Motor neuron (in vitro differentiated cells): ENCODE data around the gene UCP2. TPM values are rescaled to one million over a fixed set of nuclear protein-coding genes. Genes with fewer than 3 reads are reported as not detected.

Experiments
- ATAC-seq, 8 experiments: fragments of 200-7000 bp; cut with Tn5 transposase; replicated peaks in 6 of 8; 2 replicates each; pipeline ENCODE4 v1.8.0; 2021; ENCODE audit warnings: mild to moderate bottlenecking in 8 of 8, moderate library complexity in 8 of 8
- H3K27ac ChIP-seq, 2 donors: fragments of 250-450 bp; sonication (Bioruptor Pico); 2 replicates each; pipeline ENCODE4 v1.9.0; 2021; ENCODE audit warnings: antibody characterized with exemption in 2 of 2, mild to moderate bottlenecking in 2 of 2, moderate library complexity in 1 of 2
- H3K4me1 ChIP-seq, 2 donors: fragments of 250-450 bp; sonication (Bioruptor Pico); replicated peaks in 1 of 2; 2 replicates each; pipeline ENCODE4 v1.6.1; 2021; ENCODE audit warnings: antibody characterized with exemption in 2 of 2, mild to moderate bottlenecking in 2 of 2, moderate library complexity in 1 of 2
- H3K4me3 ChIP-seq, 5 donors: fragments of 250-450 bp; sonication (Bioruptor Pico); 2 replicates each; pipeline ENCODE4 v1.9.0; 2021; ENCODE audit warnings: antibody characterized with exemption in 5 of 5, mild to moderate bottlenecking in 5 of 5, moderate library complexity in 4 of 5
- WGBS, 10 experiments: fragments of 450-650 bp; shearing (Covaris generic); methylation state at CpG; one replicate each; pipeline ENCODE4 v1.0.0; 2022; 5-methylcytosine and 5-hydroxymethylcytosine counted together
- in situ Hi-C, 9 experiments: fragments of 400-800 bp; cut with MboI; loops; one replicate each; pipeline ENCODE4 v1.15.0; 2021; ENCODE audit warnings: low sequenced_read_pairs in 9 of 9, low pct_unique_long_range_greater_than_20kb in 2 of 9; ENCODE audit not compliant: unreplicated experiment in 9 of 9
- total RNA-seq, 8 experiments: library from RNA; unstranded; fragments of 300-600 nt; gene quantifications; 2 replicates each; pipeline versions ENCODE4 v1.2.3 to v1.2.4, GENCODE V29; 2022

Gene UCP2
- total RNA-seq, 8 experiments from 2014 or later: 1.3 to 15.0 (median 4.0) TPM

DNA sequence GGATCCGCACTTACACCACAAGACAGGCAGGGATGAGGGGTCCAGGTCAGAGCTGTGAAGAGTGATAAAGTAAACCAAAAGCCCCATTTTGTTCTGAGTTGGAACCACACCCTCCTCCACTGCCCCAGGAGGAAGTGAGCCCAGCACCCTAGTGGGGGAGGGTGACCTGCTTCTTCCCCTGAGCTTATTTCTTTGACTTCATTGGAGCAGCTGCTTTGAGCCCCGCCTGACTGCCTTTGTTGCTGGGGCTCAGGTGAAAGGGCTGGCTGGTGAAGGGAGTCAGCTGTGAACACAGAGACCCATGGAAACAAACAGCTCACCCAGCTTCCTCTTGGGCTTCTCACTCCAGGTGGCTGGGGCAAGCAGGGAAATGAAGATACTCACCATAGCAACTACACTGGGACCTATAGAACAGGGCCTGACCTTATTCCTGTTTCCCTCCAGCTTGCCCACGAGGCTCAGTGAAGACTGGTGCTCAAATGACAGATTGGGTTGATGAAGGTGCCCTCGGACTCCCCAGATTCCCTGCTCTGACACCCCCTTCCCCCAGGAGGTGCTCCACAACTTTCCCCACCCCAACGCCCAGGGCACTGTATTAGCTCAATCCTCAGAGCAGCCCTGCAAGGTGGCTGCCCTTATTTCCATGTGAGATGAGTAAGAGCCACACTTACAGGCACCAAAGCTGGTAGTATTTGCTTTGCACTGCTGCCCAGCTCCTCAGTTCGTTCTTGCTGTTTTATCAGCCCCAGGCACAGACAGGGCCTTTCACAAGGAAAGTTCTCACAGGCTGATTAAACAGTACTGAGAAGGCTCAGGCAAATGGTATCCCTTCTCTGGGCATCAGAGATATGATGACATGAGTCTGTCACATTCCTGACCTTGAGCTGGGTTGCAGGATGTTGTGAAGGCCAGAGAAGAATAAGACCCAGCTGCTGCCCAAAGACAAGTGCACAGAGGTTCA lies 2.4 kb downstream of the UCP2 start:
- no peak overlapping the region for H3K4me3 ChIP-seq
- in situ Hi-C loops: no loop called here
- peak in 1 of 8 experiments; percentile 4 for ATAC-seq
- no peak overlapping the region for H3K27ac ChIP-seq
- WGBS, 10 experiments: 50 to 100% (median 100%) methylated on average over 1 to 4 of the region's 6 CpGs; no CpG with 5 or more reads in 3 of the 10 experiments
- H3K4me1 ChIP-seq: peaks cover 3 to 11% of the 10 kb centered on the region in 2 donors

GRCh38 chr11:73978576-73979086 lies 4.0 kb downstream of the UCP2 start:
- WGBS, 10 experiments: 90 to 100% (median 98%) methylated on average over 2 to 3 of the region's 3 CpGs; no CpG with 5 or more reads in 4 of the 10 experiments
- H3K27ac ChIP-seq: no peak overlapping the region
- H3K4me1 ChIP-seq: peaks cover under 1 to 5% of the 10 kb centered on the region in 2 donors
- ATAC-seq: no peak
- H3K4me3 ChIP-seq: no peak overlapping the region
- in situ Hi-C loops: no loop called here

- no peak overlapping the region for H3K4me3 ChIP-seq
- H3K27ac ChIP-seq: no peak overlapping the region
- ATAC-seq: no peak
- in situ Hi-C loops: no loop called here
- peaks cover 0 to 5% of the 10 kb centered on the region in 2 donors for H3K4me1 ChIP-seq
- WGBS, 10 experiments: 89 to 100% (median 92%) methylated on average over 2 to 7 of the region's 18 CpGs; no CpG with 5 or more reads in 3 of the 10 experiments
Measured at GRCh38 chr11:73977856-73978519, 4.7 kb downstream of the UCP2 start.

- no peak overlapping the region for H3K27ac ChIP-seq
- in situ Hi-C loops: no loop called here
- ATAC-seq: no peak
- H3K4me1 ChIP-seq: peaks cover 0 to 2% of the 10 kb centered on the region in 2 donors
- no peak overlapping the region for H3K4me3 ChIP-seq
- WGBS, 10 experiments: 73 to 100% (median 98%) methylated on average over 1 to 5 of the region's 14 CpGs; no CpG with 5 or more reads in 2 of the 10 experiments
Measured at GRCh38 chr11:73976451-73977151, 6.0 kb downstream of the UCP2 start.

DNA sequence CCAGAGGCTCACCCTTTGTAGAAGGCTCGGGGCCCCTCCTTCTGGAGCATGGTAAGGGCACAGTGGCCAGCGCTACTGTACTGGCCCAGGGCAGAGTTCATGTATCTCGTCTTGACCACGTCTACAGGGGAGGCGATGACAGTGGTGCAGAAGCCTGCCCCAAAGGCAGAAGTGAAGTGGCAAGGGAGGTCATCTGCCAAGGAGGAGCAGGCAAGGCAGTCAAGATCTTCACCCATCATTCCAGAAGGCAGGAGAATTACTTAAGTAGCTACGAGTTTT lies 7.2 kb downstream of the UCP2 start:
- H3K4me1 ChIP-seq: no peaks in the 10 kb centered on the region
- no peak overlapping the region for H3K27ac ChIP-seq
- no peak for ATAC-seq
- no peak overlapping the region for H3K4me3 ChIP-seq
- WGBS, 10 experiments: 80 to 100% (median 83%) methylated on average over 1 to 3 of the region's 6 CpGs; no CpG with 5 or more reads in 5 of the 10 experiments
- in situ Hi-C loops: no loop called here

DNA sequence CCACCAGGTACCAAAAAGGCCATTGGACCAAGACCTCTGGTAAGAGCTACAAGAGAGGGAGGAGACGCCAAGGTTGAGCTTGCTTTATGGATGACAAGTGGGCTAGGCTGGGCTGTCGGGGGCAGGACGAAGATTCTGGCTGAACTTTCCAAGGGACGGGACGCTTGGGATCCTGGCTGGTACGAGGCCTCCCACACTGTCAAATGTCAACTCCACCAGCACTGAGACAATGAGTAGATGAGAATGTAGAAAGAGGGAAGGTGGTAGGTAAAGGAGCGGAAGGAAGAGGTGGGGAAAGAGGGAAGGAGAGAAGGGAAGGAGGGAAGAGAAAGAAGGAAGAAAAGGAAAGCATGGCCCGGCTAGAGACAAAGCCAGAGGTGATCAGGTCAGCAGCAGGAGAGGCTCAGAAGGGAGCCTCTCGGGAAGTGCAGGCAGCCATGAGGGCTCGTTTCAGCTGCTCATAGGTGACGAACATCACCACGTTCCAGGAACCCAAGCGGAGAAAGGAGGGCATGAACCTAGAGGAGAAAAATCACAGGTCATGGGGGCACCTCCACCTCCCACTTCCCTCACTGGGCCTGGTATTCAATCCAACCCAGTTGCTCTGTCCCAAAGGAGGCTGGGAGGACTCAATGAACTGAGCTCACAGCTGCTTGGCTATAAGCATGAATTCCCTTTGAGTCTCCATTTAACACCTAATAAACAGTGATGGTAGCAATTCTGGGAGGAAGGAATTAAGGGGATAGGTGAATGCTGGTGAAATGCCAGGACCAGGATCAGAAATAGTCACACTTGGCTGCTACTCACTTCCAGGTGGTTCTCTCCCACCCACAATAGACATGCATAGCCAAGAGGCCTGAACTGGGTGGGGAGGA lies 7.8 kb downstream of the UCP2 start:
- ATAC-seq: no peak
- Histone ChIP-seq H3K4me3 (no peak overlapping the region), H3K4me1 (no peaks in the 10 kb centered on the region), H3K27ac (no peak overlapping the region)
- in situ Hi-C loops: no loop called here
- WGBS, 10 experiments: 90 to 100% (median 94%) methylated on average over 2 to 12 of the region's 13 CpGs; no CpG with 5 or more reads in 1 of the 10 experiments

DNA sequence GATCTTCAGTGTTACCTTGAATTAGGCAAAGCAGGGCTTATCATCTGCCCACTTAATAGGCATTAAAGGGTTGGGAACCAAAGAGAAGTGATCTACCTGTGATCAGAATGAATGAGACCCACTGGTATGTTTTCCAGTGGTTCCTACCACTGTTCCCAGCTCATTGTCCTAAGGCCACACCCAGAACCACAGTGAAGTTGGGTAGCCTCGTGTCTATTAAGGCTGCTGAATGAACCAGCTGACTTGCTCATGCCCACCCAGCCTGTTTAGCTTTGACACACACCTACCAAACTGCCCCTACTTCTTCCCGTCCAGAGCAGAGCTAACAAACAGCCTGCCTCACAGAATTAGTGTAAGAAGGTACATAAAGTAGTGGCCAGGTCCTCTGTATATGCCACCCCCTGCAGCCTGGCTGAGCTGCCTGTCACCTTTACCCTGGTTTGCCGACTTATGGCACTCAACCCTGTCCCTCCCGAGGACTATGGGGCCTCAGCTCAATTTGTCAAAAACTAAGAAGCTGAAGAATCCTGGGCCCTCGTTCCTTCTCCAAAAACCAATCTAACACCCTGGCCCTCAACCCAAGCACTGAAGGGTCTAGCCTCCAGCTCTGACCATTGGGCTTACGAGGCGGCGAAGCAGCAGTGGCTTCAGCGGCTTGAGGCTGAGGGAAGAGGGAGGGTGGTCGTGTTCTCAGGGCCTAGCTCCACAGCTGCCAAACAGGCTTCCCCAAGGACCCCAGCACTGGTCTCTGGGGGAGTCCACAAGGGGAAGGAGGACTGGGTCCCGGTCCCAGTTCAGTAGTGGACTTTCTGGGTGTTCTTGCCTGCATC lies 9.8 kb downstream of the UCP2 start:
- H3K4me1 ChIP-seq: no peaks in the 10 kb centered on the region
- ATAC-seq: no peak
- no peak overlapping the region for H3K4me3 ChIP-seq
- in situ Hi-C loops: no loop called here
- 42 to 88% (median 77%) methylated on average over 2 to 7 of the region's 11 CpGs; no CpG with 5 or more reads in 2 of the 10 experiments for WGBS, 10 experiments
- no peak overlapping the region for H3K27ac ChIP-seq

DNA sequence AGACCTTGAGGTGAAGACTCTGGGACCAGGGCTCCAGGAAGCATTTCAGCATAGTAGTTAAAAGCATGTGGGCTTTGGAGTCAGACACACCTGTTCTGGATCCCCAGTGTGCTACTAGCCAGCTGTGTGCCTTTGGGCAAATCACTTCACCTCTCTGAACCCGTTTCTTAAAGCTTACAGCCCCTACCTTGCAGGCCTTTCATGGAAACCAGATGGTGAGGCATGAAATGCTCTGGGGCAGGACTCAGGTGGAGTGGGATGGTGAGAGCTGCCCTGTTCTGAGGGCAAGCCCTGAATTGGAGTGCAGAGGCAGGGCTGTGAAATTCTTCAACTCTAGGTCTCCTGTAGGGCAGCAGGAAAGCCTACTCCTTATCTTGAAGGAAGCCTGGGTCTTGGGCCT lies 10.5 kb downstream of the UCP2 start:
- no peak overlapping the region for H3K27ac ChIP-seq
- H3K4me1 ChIP-seq: no peaks in the 10 kb centered on the region
- WGBS, 10 experiments: 40 to 100% methylated on average over 1 of the region's 1 CpG; no CpG with 5 or more reads in 8 of the 10 experiments
- H3K4me3 ChIP-seq: no peak overlapping the region
- ATAC-seq: no peak
- in situ Hi-C loops: no loop called here

DNA sequence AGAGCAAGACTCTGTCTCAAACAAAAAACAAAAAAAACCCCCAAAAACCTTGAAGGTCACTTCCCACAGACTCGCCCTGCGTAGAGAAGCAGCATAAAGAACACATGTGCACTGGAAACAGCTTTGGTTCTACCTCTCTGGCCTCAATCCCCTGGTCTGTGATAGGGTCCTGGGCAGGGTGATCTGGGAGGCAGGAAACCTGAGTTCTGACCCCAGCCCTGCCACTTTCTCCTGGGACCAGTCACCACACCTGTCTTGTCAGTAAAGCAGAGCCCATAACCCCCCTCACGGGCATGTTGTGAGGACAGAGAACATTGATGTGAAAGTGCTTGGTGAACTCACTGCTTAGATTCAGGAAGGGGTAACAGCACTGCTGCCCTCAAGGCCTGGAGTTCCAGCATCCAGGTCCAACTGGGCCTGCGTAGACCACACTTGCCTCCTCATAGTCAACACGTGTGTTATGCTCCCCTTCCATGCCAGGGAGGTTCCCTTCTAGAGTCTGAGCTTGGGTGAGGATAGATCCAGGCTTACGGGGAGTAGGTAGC lies 11.4 kb downstream of the UCP2 start:
- Histone ChIP-seq H3K27ac (no peak overlapping the region), H3K4me3 (no peak overlapping the region), H3K4me1 (no peaks in the 10 kb centered on the region)
- no peak for ATAC-seq
- WGBS, 10 experiments: 67 to 100% (median 95%) methylated on average over 1 to 3 of the region's 6 CpGs; no CpG with 5 or more reads in 5 of the 10 experiments
- in situ Hi-C loops: no loop called here

- 46 to 100% (median 94%) methylated on average over 1 to 6 of the region's 13 CpGs; no CpG with 5 or more reads in 2 of the 10 experiments for WGBS, 10 experiments
- peak in 2 of 8 experiments; percentile 31 to 72 for ATAC-seq
- H3K4me1 ChIP-seq: no peaks in the 10 kb centered on the region
- H3K27ac ChIP-seq: no peak overlapping the region
- in situ Hi-C loops: no loop called here
- no peak overlapping the region for H3K4me3 ChIP-seq
Measured at GRCh38 chr11:73969991-73970800, 12.4 kb downstream of the UCP2 start.

DNA sequence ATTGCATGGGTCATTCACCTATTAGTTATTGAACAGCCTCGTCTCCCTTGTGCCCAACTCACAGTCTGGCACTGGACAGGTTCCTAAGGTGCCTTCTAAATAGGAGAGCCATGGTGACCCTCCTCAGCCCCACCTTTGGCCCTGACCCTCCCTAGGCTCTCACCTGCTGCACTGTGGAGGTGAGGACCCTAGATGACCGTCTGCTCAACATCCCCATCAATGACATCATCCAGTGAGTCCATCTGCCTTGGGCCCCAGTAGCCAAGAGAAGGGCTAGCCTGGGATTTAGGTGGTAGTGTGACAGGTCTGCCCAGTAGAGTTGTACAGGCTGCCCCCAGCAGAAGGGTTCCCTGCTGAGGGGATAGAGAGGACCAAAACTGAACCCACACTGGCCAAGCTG lies 13.6 kb downstream of the UCP2 start:
- WGBS, 10 experiments: 41 to 89% (median 80%) methylated on average over 1 to 2 of the region's 2 CpGs; no CpG with 5 or more reads in 7 of the 10 experiments
- in situ Hi-C loops: no loop called here
- no peak for ATAC-seq
- Histone ChIP-seq H3K27ac (no peak overlapping the region), H3K4me1 (peaks cover 0 to 4% of the 10 kb centered on the region in 2 donors), H3K4me3 (no peak overlapping the region)
